SH-SY5Y (cell line): ENCODE measurements around the gene RAD23A.

Experiments
- GATA2 ChIP-seq: IDR thresholded peaks from 2 replicates; pipeline ENCODE4 v1.6.1; 2011; ENCODE audit warnings: mild to moderate bottlenecking, low read depth, low read length
- GATA3 ChIP-seq: IDR thresholded peaks from 2 replicates; pipeline ENCODE4 v1.6.1; 2011; ENCODE audit warnings: low read depth, mild to moderate bottlenecking, low read length, moderate library complexity

- TF ChIP-seq GATA2 (no peak), GATA3 (no peak)
Observed at GRCh38 chr19:12994701-12995595, 49.3 kb downstream of the RAD23A start, which contains the start of gene NFIX.
